IgD-negative memory B cell (primary cell): ENCODE results near the gene MACROH2A1. TPM values are rescaled to one million over a fixed set of nuclear protein-coding genes. Genes with fewer than 3 reads are reported as not detected.

Source experiments
- polyA plus RNA-seq: library from polyadenylated mRNA; unstranded; fragments of 300-500 nt; fragmentation: Illumina TruSeq; gene quantifications from one replicate; pipeline ENCODE4 v1.2.3, GENCODE V29; 2021

Gene MACROH2A1
- polyA plus RNA-seq, 1 donor from 2014 or later, result 121 TPM

Other genes starting within 250 kb of the MACROH2A1 start
- not detected for gene DCANP1, start 48.1 kb upstream of the MACROH2A1 start, polyA plus RNA-seq
- gene TIFAB, start 53.1 kb upstream of the MACROH2A1 start, polyA plus RNA-seq, result not detected
- gene NEUROG1, start 136.7 kb upstream of the MACROH2A1 start, polyA plus RNA-seq, result not detected
- gene CXCL14, start 179.8 kb upstream of the MACROH2A1 start, polyA plus RNA-seq, result not detected